COLO668 (cell line): ENCODE measurements around the gene ZSWIM1.
"Not testable (repeated sequence)": the region's sequence is repeated elsewhere in the genome, so short reads cannot be mapped to it uniquely, and the experiment has no call there.

Experiments used
- DNase-seq: peaks from one replicate; lab custom pipeline; 2025; ENCODE audit not compliant: unreplicated experiment; lab: John Stamatoyannopoulos, UW

The ZSWIM1 gene

DNA sequence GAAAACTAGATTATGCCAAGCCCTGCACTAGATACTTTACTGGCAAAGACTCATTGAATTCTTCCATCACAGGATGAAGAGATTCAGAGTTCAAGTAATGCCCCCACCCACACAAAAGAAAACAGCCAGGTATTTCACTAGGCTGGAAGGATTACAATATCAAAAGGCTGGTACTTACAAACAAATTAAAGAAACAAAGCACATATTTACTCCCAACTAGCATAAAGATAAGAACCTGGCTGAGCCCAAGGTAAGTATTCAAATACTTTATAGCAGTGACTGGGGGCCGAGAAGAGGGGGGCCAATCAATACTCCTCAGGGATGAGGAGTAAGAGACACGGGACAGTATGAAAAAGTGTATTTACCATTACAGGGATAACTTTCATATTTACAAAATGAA lies 27.5 kb upstream of the ZSWIM1 start:
- no peak for DNase-seq

DNA sequence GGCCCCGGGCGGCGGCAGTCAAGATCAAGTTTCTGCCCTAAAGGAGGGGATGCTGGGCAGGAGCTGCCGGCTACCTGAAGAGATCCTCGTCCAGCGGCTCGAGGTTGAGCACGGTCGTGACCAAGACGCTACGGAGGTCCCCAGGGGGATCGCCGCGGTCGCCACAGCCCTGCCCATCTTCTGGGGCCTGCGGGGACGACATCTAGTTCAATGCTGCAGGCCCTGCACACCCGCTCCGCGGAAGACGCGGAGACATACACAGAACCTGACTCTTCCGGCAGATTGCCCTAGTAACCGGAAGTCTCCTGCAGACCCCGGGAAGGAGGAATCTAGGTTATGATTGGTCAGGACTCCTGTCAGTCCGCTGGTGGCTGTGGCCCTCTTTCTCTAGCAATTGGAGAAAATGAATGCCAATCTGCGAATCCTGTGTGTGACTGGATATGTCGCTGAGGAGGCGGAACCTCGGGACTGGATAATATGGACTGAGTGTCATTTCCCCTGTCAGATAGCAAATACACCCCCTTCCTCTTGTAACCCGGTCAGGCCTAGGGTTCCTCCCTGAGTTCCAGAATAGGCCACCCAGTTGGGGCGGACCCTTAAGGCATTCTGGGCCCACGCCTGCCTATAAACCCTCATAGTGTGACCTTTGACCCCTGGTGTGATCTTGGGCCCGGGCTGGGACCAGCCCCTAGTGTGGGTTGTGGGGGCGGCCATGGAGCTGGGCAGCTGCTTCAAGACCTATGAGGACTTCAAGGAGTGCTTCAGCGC lies 23.7 kb upstream of the ZSWIM1 start, which contains the start of the genes ACOT8 and ZSWIM3:
TSS of gene ACOT8 (minus strand) at position 279 of the 768 bp plus-strand sequence. CDS start at position 202, 77 bp downstream.
TSS of gene ZSWIM3 (plus strand) at position 501 of the 768 bp plus-strand sequence. CDS start at position 713, 212 bp downstream.
- peak; percentile 98 for DNase-seq

DNA sequence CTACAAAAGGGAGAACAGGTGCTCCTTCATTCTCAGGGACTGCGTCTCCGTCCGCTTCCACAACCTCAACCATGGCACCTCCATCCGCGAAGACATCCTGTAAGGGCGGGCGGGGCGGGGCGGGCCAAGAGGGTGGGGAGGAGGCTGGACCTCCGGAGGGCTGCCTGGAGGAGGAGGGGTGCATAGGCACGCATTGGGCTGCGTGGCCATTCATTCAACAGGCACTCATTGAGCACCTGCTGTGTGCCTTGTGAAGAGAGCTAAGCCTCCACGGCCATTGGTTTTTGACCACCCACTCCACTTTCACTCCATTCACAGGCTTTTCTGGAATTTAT lies 23.2 kb upstream of the ZSWIM1 start:
- DNase-seq: peak; percentile 49

DNA sequence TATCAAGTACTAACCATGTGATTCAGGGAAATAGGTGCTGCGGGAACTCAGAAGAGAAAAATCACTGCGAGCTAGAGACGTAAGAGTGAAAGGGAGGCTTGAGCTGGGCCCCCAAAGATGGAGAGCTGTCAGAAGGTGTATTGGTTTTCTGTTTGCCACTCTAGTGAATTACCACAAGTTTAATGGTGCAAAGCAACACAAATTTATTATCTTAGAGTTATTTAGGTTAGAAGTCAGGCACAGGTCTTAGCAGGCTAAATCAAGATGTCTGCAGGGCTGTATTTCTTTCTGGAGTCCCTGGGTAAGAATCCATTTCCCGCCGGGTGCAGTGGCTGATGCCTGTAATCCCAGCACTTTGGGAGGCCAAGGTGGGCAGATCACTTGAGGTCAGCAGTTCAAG lies 21.1 kb upstream of the ZSWIM1 start:
- DNase-seq: no peak

GRCh38 chr20:45860560-45861220 lies 20.3 kb upstream of the ZSWIM1 start:
- no peak for DNase-seq

DNA sequence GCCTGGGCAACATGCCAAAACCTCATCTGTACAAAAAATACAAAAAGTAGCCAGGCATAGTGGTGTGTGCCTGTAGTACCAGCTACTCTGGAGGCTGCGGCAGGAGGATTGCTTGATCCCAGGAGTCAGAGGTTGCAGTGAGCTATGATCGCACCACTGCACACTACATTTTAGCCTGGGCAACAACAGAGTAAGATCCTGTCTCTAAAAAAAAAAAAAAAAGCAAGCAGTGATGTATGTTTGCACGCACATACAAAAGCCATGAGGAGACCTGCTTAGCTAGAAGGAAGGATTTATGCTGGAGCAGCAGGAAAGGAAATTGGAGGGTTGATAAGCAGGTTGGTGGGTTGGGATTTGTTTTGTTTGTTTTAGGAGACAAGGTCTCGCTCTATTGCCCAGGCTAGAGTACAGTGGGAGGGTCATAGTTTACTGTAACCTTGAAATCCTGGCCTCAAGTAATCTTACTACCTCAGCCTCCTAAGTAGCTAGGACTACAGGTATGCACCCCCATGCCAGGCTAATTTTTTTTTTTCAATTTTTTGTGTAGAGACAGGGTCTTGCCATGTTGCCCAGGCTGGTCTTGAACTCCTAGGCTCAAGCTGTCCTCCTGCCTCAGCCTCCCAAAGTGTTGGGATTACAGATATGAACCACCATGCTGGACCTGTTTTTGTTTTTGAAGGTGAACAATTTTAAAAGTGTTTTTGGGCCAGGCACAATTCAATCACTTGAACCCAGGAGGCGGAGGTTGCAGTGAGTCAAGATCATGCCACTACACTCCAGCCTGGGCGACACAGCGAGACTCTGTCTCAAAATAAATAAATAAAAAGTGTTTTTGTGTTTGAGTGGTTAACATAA lies 19.6 kb upstream of the ZSWIM1 start:
- DNase-seq: peak; percentile 79

DNA sequence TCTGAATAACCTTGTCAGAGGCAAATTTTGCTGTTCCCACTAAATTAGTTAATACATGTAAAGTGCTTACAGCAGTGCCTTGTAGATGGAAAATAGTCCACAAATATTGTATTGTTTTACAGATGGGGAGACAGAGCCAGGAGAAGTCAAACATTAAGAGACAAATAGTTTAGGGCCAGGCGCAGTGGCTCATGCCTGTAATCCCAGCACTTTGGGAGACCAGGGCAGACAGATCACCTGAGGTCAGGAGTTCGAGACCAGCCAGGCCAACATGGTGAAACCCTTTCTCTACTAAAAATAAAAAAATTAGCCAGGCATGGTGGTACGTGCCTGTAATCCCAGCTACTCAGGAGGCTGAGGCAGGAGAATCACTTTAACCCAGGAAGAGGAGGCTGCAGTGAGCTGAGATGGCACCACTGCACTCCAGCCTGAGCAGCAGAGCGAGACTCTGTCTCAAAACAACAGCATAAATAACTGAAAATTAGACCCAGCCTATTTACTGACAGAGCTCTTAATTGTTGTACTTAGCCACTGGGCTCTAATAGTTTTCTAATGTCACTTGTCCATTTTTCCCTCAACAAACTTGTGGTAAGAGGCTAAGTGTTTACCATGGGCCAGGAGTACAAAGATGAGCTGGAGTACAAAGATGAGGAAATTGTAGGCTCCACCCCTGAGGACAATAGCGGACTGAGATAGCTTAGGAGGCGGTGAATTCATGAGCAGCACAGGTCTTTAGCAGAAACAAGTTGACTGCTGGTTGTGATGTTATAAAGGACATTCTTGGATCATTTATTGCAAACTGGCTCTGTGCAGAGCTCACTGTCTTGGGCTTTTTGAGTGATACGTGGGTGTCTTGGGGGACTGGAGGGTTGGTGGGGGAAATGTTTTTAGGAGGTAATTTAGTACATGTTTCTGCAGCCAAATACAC lies 17.2 kb upstream of the ZSWIM1 start:
- no peak for DNase-seq

DNA sequence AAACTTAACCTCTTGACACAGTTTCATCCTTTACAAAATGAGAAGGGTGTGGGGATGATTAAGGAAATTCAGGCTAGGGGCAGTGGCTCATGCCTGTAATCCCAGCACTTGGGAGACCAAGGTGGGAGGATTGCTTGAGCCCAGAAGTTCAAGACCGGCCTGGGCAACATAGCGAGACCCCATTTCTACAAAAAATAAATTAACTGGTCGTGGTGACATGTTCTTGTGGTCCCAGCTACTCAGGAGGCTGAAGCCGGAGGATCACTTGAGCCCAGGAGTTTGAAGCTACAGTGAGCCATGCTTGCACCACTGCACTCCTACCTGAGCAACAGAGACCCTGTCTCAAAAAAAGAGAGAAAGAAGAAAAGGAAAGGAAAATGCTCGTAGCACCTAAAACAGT lies 14.6 kb upstream of the ZSWIM1 start:
- DNase-seq: no peak

DNA sequence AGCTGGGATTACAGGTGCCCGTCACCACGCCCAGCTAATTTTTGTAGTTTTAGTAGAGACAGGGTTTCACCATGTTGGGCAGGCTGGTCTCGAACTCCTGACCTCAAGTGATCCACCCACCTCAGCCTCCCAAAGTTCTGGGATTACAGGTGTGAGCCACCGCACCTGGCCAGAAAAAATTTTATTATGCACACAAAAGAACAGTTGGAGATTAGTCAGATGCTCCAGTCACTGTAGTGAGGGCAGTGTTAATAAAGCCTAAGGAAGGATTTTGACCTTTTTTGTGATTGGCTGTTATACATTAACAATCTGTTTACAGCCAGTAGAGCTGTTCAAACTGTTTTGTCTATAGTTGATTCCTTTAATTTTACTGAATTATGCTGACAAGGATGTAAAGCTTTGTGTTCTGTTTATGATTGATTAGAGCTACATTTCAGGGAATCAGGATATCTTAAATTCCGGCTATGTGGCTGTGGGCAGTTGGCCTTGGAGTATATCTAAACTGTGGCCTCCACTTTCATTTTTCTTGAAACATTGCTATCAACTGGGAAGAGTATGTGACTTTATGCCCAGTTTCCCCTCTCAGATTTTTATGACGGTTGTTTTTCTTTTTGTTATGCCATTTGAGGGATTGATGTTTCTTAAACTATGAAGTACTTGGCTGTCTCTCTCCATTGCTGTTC lies 13.8 kb upstream of the ZSWIM1 start:
- no peak for DNase-seq

DNA sequence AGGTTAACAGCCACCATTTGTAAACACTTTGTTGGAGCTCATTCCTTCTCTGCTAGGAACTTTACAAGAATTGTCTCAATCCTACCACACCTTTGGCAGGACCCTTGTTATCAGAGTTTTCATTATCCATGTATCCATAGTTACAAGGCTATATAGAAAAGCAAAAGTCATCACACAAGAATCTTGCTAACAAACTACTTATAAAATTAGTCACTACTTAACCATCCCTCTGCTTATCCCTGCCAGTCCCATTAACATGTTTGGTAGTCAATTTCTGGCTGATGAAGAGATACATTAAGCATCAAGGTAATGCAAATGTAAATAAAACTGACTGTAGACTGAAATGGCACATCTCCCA lies 13.2 kb upstream of the ZSWIM1 start:
- no peak for DNase-seq

- DNase-seq: no peak
Measured at GRCh38 chr20:45872626-45873025, 8.4 kb upstream of the ZSWIM1 start.

- no peak for DNase-seq
Measured at GRCh38 chr20:45873409-45874103, 7.5 kb upstream of the ZSWIM1 start.

- DNase-seq: not testable (repeated sequence)
Measured at GRCh38 chr20:45874104-45874481, 6.9 kb upstream of the ZSWIM1 start.

GRCh38 chr20:45874576-45874975 lies 6.5 kb upstream of the ZSWIM1 start:
- DNase-seq: no peak

- DNase-seq: no peak
Measured at GRCh38 chr20:45878076-45878761, 2.8 kb upstream of the ZSWIM1 start.

- no peak for DNase-seq
Measured at GRCh38 chr20:45882469-45883099, 1.6 kb downstream of the ZSWIM1 start.

DNA sequence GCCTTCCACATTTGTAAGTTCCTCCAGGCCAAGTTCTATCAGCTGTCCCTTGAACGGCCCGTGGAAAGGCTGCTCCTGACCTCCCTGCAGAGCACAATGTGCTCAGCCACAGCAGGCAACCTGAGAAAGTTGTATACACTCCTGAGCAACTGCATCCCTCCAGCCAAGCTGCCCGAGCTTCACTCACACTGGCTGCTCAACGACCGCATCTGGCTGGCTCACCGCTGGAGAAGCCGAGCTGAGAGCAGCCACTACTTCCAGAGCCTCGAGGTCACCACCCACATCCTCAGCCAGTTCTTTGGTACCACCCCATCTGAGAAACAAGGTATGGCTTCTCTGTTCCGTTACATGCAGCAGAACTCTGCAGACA lies 2.1 kb downstream of the ZSWIM1 start:
- DNase-seq: no peak

DNA sequence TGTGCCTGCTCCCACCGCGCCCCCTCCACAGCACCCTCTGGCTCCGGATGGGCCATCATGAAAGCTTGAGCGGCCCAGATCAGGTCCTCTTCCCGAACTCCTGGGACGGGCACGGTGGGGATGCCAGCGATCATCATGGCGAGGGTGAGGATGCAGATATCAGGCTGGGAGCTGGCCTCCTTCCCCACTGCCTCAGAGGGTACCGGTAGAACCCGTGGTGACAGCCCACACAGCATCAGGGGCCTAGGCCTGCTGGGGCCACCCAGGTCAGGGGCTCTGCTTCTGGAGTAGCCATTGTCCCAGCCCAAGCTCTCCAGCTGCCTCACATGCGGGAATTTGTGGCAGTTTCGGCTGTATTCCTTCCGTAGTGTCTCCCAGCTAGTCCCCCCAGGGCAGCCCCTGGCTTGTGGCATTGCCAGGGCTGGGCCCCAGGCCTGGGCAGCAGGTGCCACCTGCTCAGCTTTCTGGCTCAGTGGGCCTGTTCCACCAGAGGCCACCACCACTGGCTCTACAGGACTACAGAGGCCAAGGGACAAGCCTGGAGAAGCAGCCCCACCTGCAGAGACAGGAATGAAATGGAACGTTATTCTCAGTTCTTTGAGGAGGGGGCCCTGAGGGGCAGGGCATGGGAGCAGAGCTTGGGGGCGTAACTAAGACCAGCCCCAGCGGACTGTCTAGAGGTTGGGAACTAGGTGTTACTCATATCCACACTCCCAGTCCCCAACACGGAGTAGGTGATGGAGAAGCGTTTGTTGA lies 5.7 kb downstream of the ZSWIM1 start:
- DNase-seq: no peak
